K562 (cell line): ENCODE data around the gene C19orf67. TPM values are rescaled to one million over a fixed set of nuclear protein-coding genes. Genes with fewer than 3 reads are reported as not detected.

ENCODE experiments used
- ATAC-seq: fragments of 200-7000 bp; cut with Tn5 transposase; 3 replicates; pipeline ENCODE4 v1.9.1; 2020; ENCODE audit warnings: moderate library complexity
- BruUV-seq: library from RNA; stranded (reverse); fragments of 400-500 nt; replicated peaks from 2 replicates; lab custom pipeline; 2021; lab: Mats Ljungman, UMichigan
- CTCF ChIA-PET: fragments of 300-600 bp; formaldehyde crosslinking; extraction: SDS; loops from one replicate; lab custom pipeline; 2021; ENCODE audit warnings: low intra/inter-chr PET ratio; lab: Yijun Ruan, JAX
- POLR2A ChIA-PET: fragments of 300-600, 350-650 bp; sonication (Branson Sonifier 250); formaldehyde crosslinking; extraction: SDS; loops from one replicate; lab custom pipeline; 2021; ENCODE audit warnings: antibody characterized with exemption, inconsistent platforms; lab: Yijun Ruan, JAX
- DNase-seq, 4 experiments: peaks; one replicate each; pipeline versions ENCODE4 v3.0.0 to v3.0.0-alpha.2; 2011 to 2018; ENCODE audit warnings: low spot score in 3 of 4, mixed read lengths in 3 of 4; ENCODE audit errors: extremely low read depth in 1 of 4
- FAIRE-seq: peaks from 2 replicates; lab custom pipeline; 2011; peaks lifted over from hg19 to GRCh38; lab: Jason Lieb, UNC
- H2AFZ ChIP-seq: 2 replicates; pipeline ENCODE4 v1.6.0; 2011; ENCODE audit warnings: low read depth, low read length, control low read depth, inconsistent platforms
- H3K27ac ChIP-seq: fragments of 200-600 bp; 3 replicates; pipeline ENCODE4 v1.8.0; 2011; ENCODE audit warnings: low read depth, mild to moderate bottlenecking, control low read depth, inconsistent platforms, low read length, moderate library complexity, mixed read lengths; ENCODE audit errors: extremely low read depth
- H3K27me3 ChIP-seq, 2 experiments: fragments of 300-600 bp in 1 of 2; 2 replicates in 1 of 2; 3 replicates in 1 of 2; pipeline versions ENCODE4 v1.6.0 to v1.8.0; 2011; ENCODE audit warnings: inconsistent platforms in 2 of 2, low read length in 2 of 2, mild to moderate bottlenecking in 1 of 2, mixed read lengths in 1 of 2, moderate library complexity in 1 of 2; ENCODE audit not compliant: control insufficient read depth in 2 of 2, insufficient read depth in 2 of 2
- H3K36me3 ChIP-seq: fragments of 300-600 bp; 3 replicates; pipeline ENCODE4 v1.8.0; 2011; ENCODE audit warnings: mild to moderate bottlenecking, low read length, inconsistent platforms; ENCODE audit not compliant: control insufficient read depth, insufficient read depth
- H3K4me1 ChIP-seq, 2 experiments: fragments of 200-600 bp in 1 of 2; replicated peaks in 1 of 2; 2 replicates in 1 of 2; 3 replicates in 1 of 2; pipeline versions ENCODE4 v1.5.1 to v1.8.0; 2011; ENCODE audit warnings: inconsistent platforms in 2 of 2, low read length in 2 of 2, mild to moderate bottlenecking in 1 of 2, mixed read lengths in 1 of 2, moderate library complexity in 1 of 2; ENCODE audit not compliant: control insufficient read depth in 2 of 2, insufficient read depth in 2 of 2
- H3K4me2 ChIP-seq: 2 replicates; pipeline ENCODE4 v1.6.1; 2011; ENCODE audit warnings: low read length, control low read depth, inconsistent platforms, mixed read lengths; ENCODE audit not compliant: insufficient read depth
- H3K4me3 ChIP-seq: fragments of 200-600 bp; sonication (generic), shearing (Covaris generic); 2 replicates; pipeline ENCODE4 v1.5.1; 2016; ENCODE audit warnings: control low read depth, inconsistent platforms
- H3K79me2 ChIP-seq: fragments of 200-600 bp; 3 replicates; pipeline ENCODE4 v1.8.0; 2011; ENCODE audit warnings: low read length, inconsistent platforms; ENCODE audit not compliant: control insufficient read depth, insufficient read depth
- H3K9ac ChIP-seq, 2 experiments: 2 replicates each; pipeline versions ENCODE4 v1.6.0 to v1.6.1; 2011; ENCODE audit warnings: low read depth in 2 of 2, low read length in 2 of 2, control low read depth in 1 of 2, inconsistent platforms in 1 of 2, mild to moderate bottlenecking in 1 of 2, mixed read lengths in 1 of 2; ENCODE audit not compliant: insufficient read depth in 1 of 2
- H3K9me1 ChIP-seq: one replicate; pipeline ENCODE4 v1.6.0; 2011; ENCODE audit warnings: inconsistent platforms, mild to moderate bottlenecking, low read length, moderate library complexity; ENCODE audit not compliant: control insufficient read depth, insufficient read depth
- H3K9me3 ChIP-seq: replicated peaks from 2 replicates; pipeline ENCODE4 v1.5.1; 2011; ENCODE audit warnings: low read depth, low read length, inconsistent platforms; ENCODE audit not compliant: control insufficient read depth, insufficient read depth
- H4K20me1 ChIP-seq: replicated peaks from 2 replicates; pipeline ENCODE4 v1.6.1; 2011; ENCODE audit warnings: low read length, inconsistent platforms, mixed read lengths; ENCODE audit not compliant: control insufficient read depth, insufficient read depth
- BCOR ChIP-seq: fragments of 450-650 bp; IDR thresholded peaks from 2 replicates; pipeline ENCODE4 v1.6.1; 2016
- CTCFL ChIP-seq: IDR thresholded peaks from 2 replicates; pipeline ENCODE4 v1.6.1; 2011; ENCODE audit warnings: borderline replicate concordance, low read depth, mild to moderate bottlenecking, moderate library complexity, low read length; ENCODE audit not compliant: insufficient read depth, poor library complexity, severe bottlenecking
- MAFK ChIP-seq: IDR thresholded peaks from 2 replicates; pipeline ENCODE4 v1.6.1; 2011; ENCODE audit warnings: low read length, improper control_type of control experiment
- ZNF121 ChIP-seq: sonication (generic); formaldehyde crosslinking; conservative IDR thresholded peaks from 2 replicates; pipeline ENCODE4 v1.8.0; 2022; ENCODE audit warnings: missing genetic modification reagents
- ZNF778 ChIP-seq: fragments of 450-650 bp; formaldehyde crosslinking; IDR thresholded peaks from 2 replicates; pipeline ENCODE4 v1.4.0; 2020; ENCODE audit warnings: mild to moderate bottlenecking, moderate library complexity
- WGBS: fragments of 100-300 bp; shearing (Covaris generic); methylation state at CpG from one replicate; pipeline ENCODE4 v1.1.6; 2016; ENCODE audit warnings: low coverage, mixed read lengths; ENCODE audit not compliant: insufficient coverage; ENCODE audit errors: missing lambda C conversion rate; 5-methylcytosine and 5-hydroxymethylcytosine counted together
- in situ Hi-C: fragments of 300-500 bp; cut with MboI; formaldehyde crosslinking; loops from 4 replicates; pipeline ENCODE4 v1.15.0; 2018; ENCODE audit warnings: inconsistent platforms, mixed read lengths
- intact Hi-C: fragments of 100-400 bp; cut with micrococcal nuclease; formaldehyde crosslinking; loops from 2 replicates; pipeline ENCODE4 v1.14.2; 2022
- polyA plus RNA-seq, 8 experiments: library from polyadenylated mRNA; depleted of rRNA in 4 of 8; stranded (reverse) in 5 of 8; unstranded in 3 of 8; fragments of >200 nt; fragmentation: Nextera tagmentation in 2 of 8; fragmentation: Illumina TruSeq in 1 of 8; extraction: Ambion mirVana in 2 of 8; extraction: Trizol in 1 of 8; gene quantifications; 2 replicates each; pipeline versions ENCODE4 v1.2.1 to v1.2.3, GENCODE V29; 2011 to 2014; ENCODE audit warnings: inconsistent platforms in 1 of 8, missing spikeins in 1 of 8
- total RNA-seq, 7 experiments: library from RNA; depleted of rRNA in 6 of 7; stranded (reverse); fragments of >200 nt in 6 of 7; fragmentation: Illumina TruSeq in 2 of 7; extraction: Trizol in 2 of 7; gene quantifications; 2 replicates each; pipeline versions ENCODE4 v1.2.1 to v1.2.3, GENCODE V29; 2011 to 2021; ENCODE audit warnings: low replicate concordance in 1 of 7

C19orf67 gene
- total and polyA plus RNA-seq, 9 of the 15 experiments (the other 6 are each of a cell fraction or from before 2014, with no cell fraction given), result 0.29 to 1.8 (median 0.51) TPM; not detected in 3

- no peak for TF ChIP-seq ZNF778 (CRISPR knock-in tag)
Observed at GRCh38 chr19:14053032-14053431, 32.6 kb downstream of the C19orf67 start (continued).

- TSS peak; percentile 83 for BruUV-seq
- Histone ChIP-seq H3K9me3 (peaks cover 4% of the 10 kb centered on the region), H3K4me2 (no peak overlapping the region), H3K27ac (no peak overlapping the region), H4K20me1 (no peaks in the 10 kb centered on the region), H2AFZ (no peak overlapping the region), H3K79me2 (no peaks in the 10 kb centered on the region), H3K9me1 (no peaks in the 10 kb centered on the region), H3K27me3 (no peaks in the 10 kb centered on the region), H3K4me1 (peaks cover 0 to 39% of the 10 kb centered on the region in 2 experiments; a peak in 3 of 5 replicates), H3K4me3 (no peak overlapping the region), H3K36me3 (peaks cover 23% of the 10 kb centered on the region; the same call in 2 of the 3 replicates), H3K9ac (no peak overlapping the region)
- no peak for FAIRE-seq
- no peak for DNase-seq
- WGBS, result 77% methylated on average over 6 of the region's 6 CpGs
- POLR2A ChIA-PET, result interaction anchor here (0.6 to 1.1 kb wide), 3 partner anchors 10 to 126 kb away, joined by 3 to 4 read pairs (median 3); no protein-coding TSS in a partner anchor
- ATAC-seq, result no peak
- in situ Hi-C loops (loop anchor here (25.0 kb wide), 1 partner anchor 465 kb away; no protein-coding TSS in a partner anchor), intact Hi-C loops (no loop called here)
- TF ChIP-seq BCOR, result 0 out of 2 replicates have a peak, but pooled peaks have one; percentile 37
- TF ChIP-seq CTCFL, result no peak
- no peak for TF ChIP-seq MAFK
- peak; percentile 56 for TF ChIP-seq ZNF121 (CRISPR knock-in tag)
- CTCF ChIA-PET, result no interaction called here
Observed at GRCh38 chr19:14052470-14052869, 33.1 kb downstream of the C19orf67 start.
